HK-2 (cell line): Measurements from ENCODE around the gene SLC35B2.
"Not testable (repeated sequence)": the region's sequence is repeated elsewhere in the genome, so short reads cannot be mapped to it uniquely, and the experiment has no call there.

Source experiments
- DNase-seq: peaks from one replicate; pipeline ENCODE4 v3.0.0-alpha.2; 2018; ENCODE audit not compliant: unreplicated experiment

Gene SLC35B2

DNA sequence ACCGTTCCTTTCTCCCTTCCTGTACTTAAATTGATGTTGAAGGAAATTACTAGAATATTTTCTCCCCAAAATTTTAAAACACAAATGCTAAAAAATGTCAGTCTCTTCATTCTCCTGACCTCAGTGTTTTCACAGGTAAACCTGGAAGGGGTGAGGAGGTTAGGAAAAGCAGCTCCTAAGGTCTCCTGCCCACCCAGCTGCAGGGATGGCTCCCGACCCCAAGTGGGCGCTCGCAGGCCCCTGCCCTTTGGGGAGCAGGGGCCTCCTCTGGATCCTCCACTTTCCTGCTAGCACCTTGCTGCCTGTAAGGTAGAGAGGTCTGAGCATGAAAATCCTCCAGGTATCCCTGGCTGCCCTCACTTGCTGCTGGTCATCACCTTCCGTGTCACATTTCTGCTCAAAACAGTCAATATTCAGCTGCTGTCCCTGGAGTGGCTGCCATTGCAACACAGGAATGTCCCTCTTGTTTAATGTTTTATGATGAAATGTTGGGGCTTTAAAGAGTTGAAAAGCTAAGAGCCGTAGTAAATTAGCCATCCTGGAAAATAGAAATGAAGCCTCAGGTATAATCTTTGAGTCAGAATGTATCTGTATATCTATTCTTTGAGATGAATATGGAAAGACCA is 21.3 kb downstream of the SLC35B2 start:
- no peak for DNase-seq

DNA sequence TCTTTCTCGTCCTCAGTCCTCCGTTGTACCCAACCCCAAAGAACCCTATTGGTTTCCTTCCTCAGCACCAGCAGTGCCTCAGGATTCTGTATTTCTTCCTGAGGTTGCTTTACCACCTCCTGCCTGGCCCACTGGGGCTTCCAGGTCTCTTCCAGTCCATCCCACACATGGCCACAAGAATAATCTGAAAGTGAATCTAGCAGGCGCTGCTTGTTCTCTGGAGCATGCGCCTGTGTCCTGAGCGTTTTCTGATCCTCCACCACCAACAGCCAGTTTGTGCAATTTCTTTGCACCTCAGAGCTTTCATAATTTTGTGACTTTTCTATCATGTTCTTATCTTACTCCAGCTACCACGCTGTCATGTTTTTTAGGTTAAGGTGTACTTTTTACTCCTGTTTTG is 22.1 kb downstream of the SLC35B2 start:
- no peak for DNase-seq

DNA sequence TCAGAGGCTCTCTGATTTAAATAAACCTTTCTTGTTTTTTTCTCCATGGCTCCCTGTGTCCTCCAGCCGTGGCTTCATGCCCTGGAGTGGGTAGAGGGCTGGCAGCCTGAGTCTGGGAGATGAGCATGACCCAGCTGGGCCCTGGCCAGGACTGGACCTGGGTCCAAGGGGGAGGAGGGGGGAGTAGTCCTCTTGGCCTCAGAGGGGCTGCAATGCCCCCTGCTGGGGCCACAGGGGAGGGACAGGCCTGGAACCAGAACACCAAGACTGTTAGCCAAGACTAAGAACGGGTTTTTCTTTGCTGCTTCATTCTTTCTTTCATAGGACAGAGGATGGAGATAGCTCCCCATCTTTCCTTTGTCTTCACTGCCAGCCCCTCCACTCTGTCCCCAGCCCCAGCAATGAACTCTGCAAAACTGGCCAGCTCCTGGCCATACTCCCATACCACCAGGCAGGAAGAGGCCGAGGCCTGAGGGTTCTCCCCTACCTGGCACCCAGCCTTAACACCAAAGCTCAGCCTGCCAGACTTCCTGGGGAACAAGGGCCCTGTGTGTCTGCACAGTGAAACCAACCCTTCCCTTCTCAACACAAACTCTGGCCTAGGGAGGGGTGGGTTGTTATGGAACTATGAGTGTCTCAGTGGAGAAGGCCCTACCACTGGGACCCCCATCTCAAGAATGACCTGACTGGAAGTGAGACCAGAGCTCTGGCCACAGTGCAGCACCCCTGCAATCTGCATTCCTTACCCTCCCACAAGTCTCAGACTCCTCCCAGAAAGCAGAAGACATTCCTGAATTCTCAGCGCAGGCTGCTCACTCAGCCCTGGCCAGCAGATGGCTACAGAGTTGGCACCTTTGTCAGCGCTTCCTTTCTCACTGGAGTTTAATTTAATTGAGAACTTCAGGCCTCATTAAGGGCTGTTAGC is 23.0 kb downstream of the SLC35B2 start:
- peak; percentile 78 for DNase-seq

DNA sequence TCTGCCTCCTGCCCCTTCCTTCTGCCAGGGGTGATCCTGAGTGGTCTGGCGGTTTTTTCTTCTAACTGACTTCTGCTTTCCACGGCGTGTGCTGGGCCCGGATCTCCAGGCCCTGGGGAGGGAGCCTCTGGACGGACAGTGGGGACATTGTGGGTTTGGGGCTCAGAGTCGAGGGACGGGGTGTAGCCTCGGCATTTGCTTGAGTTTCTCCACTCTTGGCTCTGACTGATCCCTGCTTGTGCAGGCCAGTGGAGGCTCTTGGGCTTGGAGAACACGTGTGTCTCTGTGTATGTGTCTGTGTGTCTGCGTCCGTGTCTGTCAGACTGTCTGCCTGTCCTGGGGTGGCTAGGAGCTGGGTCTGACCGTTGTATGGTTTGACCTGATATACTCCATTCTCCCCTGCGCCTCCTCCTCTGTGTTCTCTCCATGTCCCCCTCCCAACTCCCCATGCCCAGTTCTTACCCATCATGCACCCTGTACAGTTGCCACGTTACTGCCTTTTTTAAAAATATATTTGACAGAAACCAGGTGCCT is 23.7 kb downstream of the SLC35B2 start:
- no peak for DNase-seq

DNA sequence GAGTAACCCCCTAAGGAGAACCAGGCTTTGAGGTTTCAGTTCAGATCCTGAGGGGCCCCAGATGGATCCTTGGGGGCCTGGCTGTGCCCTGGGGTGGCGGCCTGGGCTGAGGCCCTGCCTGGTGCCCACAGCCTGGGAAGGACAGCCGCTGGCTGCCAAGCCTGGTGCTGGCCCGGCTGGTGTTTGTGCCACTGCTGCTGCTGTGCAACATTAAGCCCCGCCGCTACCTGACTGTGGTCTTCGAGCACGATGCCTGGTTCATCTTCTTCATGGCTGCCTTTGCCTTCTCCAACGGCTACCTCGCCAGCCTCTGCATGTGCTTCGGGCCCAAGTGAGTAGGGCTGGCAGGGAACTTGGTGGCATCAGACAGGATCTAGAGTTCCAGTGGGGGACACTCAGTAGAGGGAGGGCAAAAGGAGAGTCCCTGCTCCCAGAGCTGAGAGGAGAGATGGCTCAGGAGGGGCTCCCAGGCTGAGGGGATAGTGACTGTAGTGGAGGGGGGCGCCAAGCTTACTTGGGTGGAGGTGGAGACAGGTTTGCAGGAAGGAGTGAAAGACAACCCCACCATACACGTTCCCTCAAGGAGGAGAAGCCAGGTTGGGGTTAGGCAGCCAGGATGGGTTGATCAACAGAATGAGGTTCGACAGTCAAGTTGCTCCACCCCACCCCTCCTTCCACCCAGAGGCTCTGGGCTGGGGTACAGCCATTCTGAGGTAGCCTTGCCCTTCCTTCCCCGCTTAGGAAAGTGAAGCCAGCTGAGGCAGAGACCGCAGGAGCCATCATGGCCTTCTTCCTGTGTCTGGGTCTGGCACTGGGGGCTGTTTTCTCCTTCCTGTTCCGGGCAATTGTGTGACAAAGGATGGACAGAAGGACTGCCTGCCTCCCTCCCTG is 24.4 kb downstream of the SLC35B2 start:
- no peak for DNase-seq

DNA sequence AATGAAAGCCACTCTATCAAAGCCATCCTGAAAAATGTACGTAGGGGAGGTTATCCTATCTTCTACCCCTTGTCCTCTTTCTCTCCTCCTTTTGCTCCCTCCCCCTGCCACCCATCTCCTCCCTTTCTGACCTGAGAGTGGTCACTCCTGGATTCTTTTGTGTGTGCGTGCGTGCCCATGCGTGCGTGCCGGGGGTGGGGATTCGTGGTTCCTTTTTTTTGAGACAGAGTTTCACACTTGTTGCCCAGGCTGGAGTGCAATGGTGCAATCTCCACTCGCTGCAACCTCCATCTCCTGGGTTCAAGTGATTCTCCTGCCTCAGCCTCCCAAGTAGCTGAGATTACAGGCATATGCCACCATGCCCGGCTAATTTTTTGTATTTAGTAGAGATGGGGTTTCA is 25.9 kb downstream of the SLC35B2 start:
- not testable (repeated sequence) for DNase-seq

DNA sequence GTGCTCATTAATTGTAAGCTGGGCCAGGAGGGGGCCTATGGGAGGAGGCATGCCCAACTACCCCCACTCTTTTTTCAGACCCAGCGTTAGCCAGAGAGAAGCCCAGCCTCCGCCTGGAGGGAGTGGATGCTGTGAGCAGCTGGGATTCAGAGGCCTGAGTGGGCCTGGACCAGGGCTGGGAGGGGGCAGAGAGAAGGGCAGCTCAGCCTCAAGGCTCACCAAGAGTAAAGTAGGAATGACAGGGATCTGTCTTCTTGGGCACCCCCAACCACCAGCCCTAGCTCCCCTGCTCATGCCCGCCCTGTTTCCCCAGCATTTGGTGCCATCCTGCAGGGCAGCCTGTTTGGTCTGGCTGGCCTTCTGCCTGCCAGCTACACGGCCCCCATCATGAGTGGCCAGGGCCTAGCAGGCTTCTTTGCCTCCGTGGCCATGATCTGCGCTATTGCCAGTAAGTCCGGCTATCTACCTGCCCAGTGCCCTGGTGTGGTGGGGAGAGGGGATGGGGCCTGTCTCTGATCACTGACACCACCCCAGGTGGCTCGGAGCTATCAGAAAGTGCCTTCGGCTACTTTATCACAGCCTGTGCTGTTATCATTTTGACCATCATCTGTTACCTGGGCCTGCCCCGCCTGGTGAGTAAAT is 27.2 kb downstream of the SLC35B2 start:
- DNase-seq, result no peak

DNA sequence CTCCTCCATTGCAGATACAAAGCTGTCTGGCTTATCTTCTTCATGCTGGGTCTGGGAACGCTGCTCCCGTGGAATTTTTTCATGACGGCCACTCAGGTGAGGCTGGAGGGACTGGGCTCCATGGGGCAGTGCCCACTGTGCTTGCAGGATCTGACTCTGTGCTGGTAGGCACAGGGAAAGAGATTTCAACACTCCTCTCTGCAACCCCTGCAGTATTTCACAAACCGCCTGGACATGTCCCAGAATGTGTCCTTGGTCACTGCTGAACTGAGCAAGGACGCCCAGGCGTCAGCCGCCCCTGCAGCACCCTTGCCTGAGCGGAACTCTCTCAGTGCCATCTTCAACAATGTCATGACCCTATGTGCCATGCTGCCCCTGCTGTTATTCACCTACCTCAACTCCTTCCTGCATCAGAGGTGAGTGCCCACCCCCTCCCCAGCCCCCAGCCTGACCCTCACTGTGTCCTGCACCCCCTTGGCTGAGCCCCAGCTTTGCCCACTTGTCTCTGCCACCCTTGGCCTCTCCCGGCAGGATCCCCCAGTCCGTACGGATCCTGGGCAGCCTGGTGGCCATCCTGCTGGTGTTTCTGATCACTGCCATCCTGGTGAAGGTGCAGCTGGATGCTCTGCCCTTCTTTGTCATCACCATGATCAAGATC is 27.8 kb downstream of the SLC35B2 start:
- no peak for DNase-seq

DNA sequence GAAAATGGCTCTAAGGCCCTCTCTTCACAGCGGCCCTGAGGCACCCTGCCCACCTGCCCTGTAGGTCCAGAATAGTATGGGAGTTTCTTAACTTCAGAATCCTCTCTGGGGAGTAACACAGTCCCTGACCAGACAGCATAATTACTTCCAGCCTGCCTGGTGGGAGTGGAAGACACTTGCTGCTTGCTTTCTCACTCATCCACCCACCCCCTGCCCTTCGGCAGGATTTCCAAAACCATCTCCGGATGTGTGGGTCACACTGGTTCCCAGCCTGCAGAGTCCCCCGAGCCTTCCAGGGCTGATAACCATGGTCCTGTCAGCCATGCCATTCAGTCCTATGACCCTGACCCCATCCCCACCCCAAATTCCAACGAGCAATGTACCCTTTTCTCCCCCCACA is 28.5 kb downstream of the SLC35B2 start:
- DNase-seq, result no peak

DNA sequence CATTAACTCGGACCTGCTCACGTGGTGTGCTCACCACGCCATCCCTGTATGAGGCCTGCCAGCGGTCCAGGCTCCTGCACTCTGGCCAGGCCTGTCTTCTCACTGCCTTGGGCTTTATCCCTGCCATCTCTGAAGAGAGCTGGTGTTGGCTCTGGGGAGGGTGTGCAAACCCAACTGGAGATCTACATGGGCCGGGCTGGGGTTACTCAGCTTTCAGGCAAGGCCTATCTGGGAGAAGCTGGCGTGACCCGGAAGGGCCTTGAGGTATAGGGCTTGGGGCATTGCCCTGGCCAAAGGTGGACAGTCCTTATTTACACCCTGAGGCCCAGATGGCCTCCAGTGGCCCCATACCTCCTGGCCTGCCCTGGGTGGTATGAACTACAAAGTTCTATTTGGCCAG is 28.9 kb downstream of the SLC35B2 start:
- DNase-seq, result no peak

DNA sequence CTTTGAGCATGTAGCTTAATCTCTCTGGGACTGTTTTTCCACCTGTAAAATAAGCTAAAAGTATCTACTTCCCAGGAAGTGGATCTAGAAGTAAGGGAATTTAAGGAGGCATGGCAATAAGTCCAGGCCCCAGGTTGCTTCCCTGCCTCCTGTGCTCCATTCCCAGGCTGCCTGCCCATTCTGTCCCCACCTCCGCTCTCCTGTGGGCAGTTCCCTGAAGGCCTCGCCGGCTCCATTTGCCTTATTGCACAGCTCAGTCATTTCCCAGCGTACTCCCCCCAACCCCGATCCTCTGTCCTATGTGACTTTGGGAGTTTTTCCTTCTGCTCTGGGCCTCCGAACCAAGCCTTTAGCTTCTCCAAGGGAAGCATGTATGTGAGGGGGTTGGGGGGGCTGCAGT is 29.3 kb downstream of the SLC35B2 start:
- no peak for DNase-seq

DNA sequence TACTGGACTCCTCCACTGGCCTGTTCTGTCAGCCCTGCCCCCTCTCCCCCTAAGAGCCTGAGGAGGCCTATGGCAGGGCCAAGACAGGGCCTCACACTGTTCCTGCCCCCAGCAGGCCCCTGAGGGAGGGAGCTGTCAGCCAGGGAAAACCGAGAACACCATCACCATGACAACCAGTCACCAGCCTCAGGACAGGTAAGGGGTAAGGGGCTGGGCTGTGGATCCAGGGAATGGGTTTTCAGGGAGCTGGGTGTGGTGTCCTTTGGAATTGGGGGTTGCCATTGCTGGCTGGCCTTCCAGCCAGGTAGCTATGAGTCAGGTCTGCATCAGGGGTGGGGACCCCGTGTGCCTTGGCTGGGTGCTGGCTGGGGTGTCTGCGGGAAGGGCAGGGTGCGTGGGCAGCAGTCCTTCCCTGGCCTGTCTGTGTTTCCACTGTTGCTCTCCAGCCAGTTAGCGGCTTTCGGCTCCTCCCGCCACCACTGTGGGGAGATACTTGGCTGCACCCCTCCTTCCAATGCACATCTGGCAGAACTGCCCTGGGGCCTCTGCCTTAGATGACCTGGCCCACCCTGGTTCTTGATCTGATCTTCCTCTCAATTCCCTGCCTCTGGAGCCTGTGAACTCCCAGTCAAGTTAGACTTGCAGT is 30.1 kb downstream of the SLC35B2 start:
- no peak for DNase-seq

DNA sequence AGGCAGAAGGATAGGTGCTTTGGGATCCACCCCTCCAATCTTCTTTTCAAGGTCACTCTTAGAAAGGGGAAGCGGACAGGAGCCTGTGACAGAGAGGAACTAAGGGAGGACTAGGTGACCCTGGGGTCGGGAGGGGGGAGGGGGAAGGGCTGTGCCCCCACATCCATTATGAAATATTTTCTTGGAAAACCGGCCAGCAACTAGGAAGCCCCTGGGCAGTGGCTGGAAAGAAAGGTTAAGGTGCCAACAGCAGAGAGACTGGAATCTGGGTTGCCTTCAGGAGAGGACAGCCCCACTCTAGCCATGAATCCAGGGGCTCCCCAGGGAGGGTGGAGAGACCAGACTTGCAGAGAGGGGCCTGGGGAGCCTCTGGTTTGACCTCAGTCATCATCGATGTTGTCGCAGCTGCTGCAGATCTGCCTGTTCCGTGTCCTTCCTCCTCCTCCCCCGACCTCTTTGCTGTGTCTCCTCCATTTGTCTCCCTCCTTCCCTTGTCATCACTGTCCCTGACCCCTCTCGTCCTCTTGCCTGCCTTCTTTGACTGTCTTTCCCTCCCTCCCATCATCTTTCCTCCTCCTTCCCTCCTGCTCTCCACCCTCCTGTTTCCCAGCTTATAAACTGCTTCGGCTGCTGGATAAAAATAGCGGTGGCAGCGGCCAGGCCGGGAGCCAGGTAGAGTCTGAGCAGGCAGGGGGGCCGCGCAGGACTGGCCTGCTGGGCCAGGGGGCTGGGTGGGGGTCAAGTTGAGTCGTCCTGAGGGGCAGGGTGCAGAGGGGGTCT is 30.8 kb downstream of the SLC35B2 start:
- no peak for DNase-seq

DNA sequence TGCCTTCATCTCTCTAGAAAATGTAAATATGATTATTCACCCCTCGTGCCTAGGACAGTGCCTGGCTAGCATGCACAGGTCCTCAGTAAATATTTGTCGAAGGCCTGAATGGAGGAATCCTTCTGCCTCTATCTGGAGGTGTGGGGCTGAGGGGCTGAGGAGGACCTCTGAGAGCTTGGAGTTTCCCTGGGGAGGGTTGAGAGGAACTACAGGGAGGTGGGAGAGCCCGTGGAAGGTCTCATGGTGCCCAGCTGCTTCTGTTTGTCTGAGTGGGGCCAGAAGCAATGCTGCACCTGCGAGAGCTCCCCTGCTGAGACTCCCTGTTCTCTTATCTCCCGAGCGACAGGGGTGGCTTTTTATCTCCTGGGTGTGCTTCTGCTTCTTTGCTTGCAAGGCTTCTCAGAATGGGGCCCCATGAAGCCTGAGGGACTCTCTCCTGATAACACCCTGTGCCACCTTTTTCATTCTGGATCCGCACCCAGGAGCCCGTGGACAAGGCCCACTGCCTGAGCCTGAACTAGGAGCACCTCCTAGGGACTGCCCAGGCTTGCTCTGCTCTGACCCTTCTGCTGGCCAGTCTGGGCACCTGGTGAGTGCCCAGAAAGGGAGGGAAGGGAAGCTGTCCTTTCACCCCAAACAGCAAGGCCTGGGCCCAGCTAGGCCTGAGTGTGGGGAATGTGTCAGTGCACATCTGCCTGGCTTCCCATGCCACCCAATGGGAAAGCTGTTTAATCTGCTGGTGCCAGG is 31.6 kb downstream of the SLC35B2 start:
- DNase-seq, result no peak

DNA sequence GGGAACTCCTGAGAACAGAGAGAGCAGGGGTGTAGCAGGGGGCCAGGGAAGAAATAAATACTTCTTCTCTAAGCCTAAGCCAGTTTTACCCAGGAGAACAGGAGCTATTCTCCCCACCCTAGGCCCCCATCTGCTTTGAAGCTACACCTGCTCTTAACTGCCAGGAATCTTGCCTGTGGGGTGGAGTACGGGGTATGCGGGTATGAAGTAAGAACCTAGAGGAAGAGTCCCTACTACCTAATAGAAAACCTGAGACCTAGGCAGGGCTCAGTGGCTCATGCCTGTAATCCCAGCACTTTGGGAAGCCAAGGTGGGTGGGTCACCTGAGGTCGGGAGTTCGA is 32.4 kb downstream of the SLC35B2 start:
- no peak for DNase-seq

DNA sequence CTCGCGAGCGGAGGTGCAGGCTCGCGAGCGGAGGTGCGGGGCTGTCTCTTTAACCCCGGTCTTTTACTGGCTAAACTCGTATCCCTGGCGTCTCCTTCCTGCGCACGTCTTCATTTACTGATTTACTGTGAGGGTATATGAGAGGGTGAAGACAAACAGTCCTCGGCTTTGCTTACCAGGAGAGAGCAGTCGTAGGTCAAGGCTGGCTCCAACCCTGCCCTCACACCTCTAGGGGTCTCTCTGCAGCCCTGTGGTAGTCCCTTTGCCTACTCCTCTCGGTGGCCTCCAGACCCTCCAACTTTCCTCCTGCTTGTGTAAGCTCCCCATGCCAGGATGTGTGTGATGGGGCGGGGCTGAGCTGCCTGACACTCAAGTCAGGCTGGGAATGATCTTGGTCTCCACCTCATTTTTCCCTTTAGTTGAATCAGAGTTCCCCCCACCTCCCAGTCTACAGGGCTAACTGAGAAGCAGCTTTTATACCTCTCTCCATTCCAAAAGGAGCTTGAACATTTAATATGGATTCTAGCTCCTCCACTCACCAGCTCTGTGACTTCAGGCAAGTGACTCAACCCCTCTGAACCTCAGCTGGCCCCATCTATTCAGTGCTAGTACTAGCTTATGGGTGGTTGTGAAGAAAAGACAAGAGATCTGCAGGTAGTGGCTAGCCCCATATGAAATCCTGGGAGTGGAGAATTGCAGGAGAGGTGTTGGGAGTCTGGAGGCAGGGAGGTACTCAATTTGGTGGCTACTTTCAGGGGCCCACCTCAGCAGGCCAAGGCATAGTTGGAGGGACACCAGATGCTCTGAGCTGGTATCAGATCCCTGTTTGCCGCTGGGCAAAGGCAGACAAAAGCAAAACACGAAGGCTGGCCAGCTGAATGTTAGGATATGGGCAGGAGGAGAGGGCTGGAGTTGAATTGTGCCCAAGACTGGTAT is 33.0 kb downstream of the SLC35B2 start:
- DNase-seq, result peak; percentile 60

DNA sequence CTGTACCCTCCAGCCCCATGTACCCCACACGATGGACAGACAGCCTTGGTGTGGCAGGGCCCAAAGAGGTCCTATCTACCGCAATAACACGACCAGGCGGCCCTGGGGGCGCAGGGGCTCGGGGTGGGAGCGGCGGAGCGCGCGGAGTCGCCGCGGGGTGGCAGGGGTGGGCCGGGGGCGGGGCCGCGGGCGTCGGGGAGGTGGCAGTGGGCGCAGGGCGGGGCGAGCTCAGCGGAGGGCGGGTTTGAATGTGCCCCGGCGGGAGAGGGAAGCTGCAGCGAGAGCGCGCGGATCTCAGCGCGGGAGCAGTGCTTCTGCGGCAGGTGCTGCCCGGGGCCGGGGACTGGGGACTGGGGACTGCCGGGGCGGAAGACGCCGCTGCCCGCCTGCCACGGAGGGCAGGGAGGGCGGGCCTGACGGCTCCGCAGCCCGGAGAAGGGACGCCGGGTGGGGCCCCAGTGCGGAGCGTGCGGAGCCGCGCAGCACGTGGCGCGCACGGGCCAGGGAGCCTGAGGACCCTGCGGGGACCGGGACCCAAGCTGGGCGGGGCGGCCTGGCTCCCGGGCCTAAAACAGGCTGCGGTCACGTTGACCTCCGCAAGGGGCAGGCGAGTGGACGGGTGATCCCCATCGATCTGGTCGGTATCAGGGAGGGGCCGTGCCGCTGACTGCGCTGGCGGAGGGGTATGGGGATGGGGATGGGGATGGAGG is 33.9 kb downstream of the SLC35B2 start, which contains the start of gene SLC29A1:
TSS of gene SLC29A1 (plus strand) at position 277 of the 710 bp plus-strand sequence. CDS start 3,719 bp downstream, outside the sequence.
- peak; percentile 84 for DNase-seq
